Measurements from ENCODE around the gene BMP8A.
"Not testable (repeated sequence)": the region's sequence is repeated elsewhere in the genome, so short reads cannot be mapped to it uniquely, and the experiment has no call there.

Gene BMP8A

GRCh38 chr1:39452540-39452939, 38.9 kb upstream of the BMP8A start:
- no peak for DNase-seq (ENCODE audit: low read depth)
- H3K4me3 ChIP-seq (ENCODE audit: low read length): no peak overlapping the region
- TF ChIP-seq CTCF (IDR thresholded peaks at IDR 0.05; ENCODE audit: insufficient read depth, low read depth, low read length, missing control alignments): no peak

- TF ChIP-seq CTCF (IDR thresholded peaks at IDR 0.05; ENCODE audit: insufficient read depth, low read depth, low read length, missing control alignments): no peak
- DNase-seq (ENCODE audit: low read depth): peak; percentile 59
- H3K4me3 ChIP-seq (ENCODE audit: low read length): no peak overlapping the region
Observed at GRCh38 chr1:39453603-39454002, 37.8 kb upstream of the BMP8A start.

- TF ChIP-seq CTCF (IDR thresholded peaks at IDR 0.05; ENCODE audit: insufficient read depth, low read depth, low read length, missing control alignments): no peak
- DNase-seq (ENCODE audit: low read depth): no peak
- no peak overlapping the region for H3K4me3 ChIP-seq (ENCODE audit: low read length)
Observed at GRCh38 chr1:39458991-39459390, 32.4 kb upstream of the BMP8A start.

- no peak for DNase-seq (ENCODE audit: low read depth)
- no peak for TF ChIP-seq CTCF (IDR thresholded peaks at IDR 0.05; ENCODE audit: insufficient read depth, low read depth, low read length, missing control alignments)
- no peak overlapping the region for H3K4me3 ChIP-seq (ENCODE audit: low read length)
Observed at GRCh38 chr1:39462074-39462473, 29.4 kb upstream of the BMP8A start.

GRCh38 chr1:39466413-39467107, 24.9 kb upstream of the BMP8A start:
- TF ChIP-seq CTCF (IDR thresholded peaks at IDR 0.05; ENCODE audit: insufficient read depth, low read depth, low read length, missing control alignments): no peak
- DNase-seq (ENCODE audit: low read depth): no peak
- H3K4me3 ChIP-seq (ENCODE audit: low read length): no peak overlapping the region

GRCh38 chr1:39467108-39467720, 24.2 kb upstream of the BMP8A start:
- not testable (repeated sequence) for DNase-seq (ENCODE audit: low read depth); H3K4me3 ChIP-seq (ENCODE audit: low read length)

GRCh38 chr1:39469150-39469549, 22.3 kb upstream of the BMP8A start:
- DNase-seq (ENCODE audit: low read depth): no peak
- no peak for TF ChIP-seq CTCF (IDR thresholded peaks at IDR 0.05; ENCODE audit: insufficient read depth, low read depth, low read length, missing control alignments)
- no peak overlapping the region for H3K4me3 ChIP-seq (ENCODE audit: low read length)
